CD4-positive, alpha-beta T cell treated with Interleukin-15 for 1 hour (primary cell): ENCODE results near the gene HYOU1.
"Not testable (repeated sequence)": the region's sequence is repeated elsewhere in the genome, so short reads cannot be mapped to it uniquely, and the experiment has no call there.

Experiments used
- DNase-seq: peaks from one replicate; pipeline ENCODE4 v3.0.0-alpha.2; 2020

HYOU1 gene

GRCh38 chr11:119018074-119018938 lies 38.7 kb downstream of the HYOU1 start, which contains the start of the genes RPS25 and TRAPPC4:
RPS25 (minus strand) TSS chr11:119018343; CDS start chr11:119018284, 59 bp downstream.
TRAPPC4 (plus strand) TSS chr11:119018766; CDS start chr11:119018796, 30 bp downstream.
- peak; percentile 95 for DNase-seq

- not testable (repeated sequence) for DNase-seq
Measured at GRCh38 chr11:119017377-119017776, 39.6 kb downstream of the HYOU1 start.

DNA sequence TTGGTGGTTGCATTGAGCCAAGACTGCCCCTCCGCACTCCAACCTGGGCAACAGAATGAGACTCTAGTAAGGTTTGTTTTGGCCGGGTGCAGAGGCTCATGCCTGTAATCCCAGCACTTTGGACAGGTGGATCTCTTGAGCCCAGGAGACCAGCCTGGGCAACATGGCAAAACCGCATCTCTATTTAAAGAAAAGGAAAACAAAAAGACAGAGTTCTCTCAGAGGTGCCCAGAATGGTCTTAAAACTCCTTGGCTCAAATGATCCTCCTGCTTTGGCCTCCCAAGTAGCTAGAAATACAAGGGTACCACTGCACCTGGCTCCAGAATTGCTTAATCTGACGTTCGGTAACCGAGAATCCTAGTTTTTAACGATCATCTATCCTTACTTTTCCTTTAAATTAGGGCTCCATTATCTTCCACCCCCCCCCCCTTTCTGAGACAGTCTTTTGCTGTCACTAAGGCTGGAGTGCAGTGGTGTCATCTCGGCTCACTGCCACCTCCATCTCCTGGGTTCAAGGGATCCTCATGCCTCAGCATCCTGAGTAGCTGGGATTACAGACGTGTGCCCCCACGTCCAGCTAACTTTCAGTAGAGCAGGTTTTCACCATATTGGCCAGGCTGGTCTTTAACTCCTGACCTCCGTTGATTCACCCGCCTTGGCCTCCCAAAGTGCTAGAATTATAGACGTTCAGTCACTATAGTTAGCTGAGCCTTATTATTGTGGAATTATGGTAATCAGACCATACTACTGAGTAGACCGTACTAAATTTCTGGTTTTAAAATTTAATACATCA lies 40.6 kb downstream of the HYOU1 start:
- no peak for DNase-seq

- DNase-seq: no peak
Measured at GRCh38 chr11:119015054-119015611, 41.9 kb downstream of the HYOU1 start.

DNA sequence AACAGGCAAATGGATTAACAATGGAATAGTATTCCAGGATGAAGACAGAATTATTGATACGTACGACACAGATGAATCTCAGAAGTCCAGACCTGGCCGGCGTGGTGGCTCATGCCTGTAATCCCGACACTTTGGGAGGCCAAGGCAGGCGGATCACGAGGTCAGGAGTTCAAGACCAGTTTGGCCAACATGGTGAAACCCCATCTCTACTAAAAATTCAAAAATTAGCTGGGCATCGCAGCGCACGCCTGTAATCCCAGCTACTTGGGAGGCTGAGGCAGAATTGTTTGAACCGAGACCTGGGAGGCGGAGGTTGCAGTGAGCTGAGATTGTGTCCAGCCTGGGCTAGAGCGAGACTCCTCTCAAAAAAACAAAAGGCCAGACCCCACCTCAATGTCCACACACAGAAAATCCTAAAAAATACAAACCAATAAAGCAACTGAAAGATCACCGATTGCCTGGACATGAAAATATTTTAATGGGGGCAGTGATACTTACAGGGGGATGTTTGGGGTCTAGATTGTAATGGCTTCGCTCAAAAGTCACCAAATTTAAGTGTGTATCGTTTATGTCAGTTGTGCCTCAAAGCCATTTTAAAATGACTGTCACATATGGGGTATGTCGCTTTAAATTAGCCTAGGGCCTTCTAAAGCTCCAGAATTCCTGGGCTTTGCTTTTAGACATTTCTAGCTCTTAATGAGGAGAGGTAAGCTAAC lies 42.6 kb downstream of the HYOU1 start:
- DNase-seq: no peak

- no peak for DNase-seq
Measured at GRCh38 chr11:119012629-119013170, 44.3 kb downstream of the HYOU1 start.

GRCh38 chr11:119011476-119012053 lies 45.4 kb downstream of the HYOU1 start:
- DNase-seq: no peak

DNA sequence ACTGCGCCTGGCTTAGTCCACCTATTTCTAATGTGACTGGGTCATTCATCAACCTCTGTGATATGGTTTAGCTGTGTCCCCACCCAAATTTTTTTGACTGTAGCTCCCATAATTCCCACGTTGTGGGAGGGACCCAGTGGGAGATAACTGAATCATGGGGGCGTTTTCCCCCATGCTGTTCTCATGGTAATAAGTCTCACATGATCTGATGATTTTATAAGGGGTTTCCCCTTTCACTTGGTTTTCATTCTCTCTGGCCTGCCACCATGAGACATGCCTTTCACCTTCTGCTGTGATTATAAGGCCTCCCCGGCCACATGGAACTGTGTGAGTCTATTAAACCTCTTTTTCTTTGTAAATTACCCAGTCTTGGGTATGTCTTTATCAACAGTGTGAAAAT lies 50.3 kb downstream of the HYOU1 start:
- no peak for DNase-seq

DNA sequence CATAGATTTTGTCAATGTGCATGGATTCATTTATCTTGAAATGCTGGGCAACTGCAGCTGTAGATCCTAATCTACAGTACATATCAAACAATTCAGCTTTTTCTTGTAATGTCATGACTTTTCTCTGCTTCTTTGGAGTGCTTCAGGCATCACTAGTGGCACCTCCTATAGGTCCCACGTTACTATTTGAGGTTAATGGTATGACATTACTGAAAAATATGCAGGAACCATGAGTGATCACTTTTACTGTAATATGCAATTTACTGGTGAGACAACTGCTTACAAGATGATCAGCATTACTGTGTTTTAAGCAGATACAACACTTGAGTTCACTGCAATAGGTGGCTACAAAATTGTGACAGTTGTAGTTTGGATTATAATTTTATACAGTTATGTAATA lies 56.1 kb downstream of the HYOU1 start:
- DNase-seq: no peak

DNA sequence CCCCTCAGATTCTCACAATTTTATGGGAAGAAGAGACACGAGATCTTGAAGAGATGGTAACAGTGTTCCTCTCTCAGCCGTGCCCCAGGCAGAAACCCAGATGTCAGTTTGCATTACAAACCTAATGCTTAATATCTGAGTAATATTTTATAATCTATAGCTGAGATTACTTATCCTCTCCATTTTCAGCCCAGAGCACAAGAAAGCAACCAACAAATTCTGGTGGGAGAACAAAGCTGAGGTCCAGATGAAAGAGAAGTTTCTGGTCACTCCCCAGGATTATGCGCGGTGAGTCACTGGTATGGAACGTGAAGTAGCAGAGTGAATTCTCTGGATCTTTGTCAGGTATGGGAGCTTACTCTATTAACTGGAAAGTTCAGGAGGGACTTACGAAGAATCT lies 58.2 kb downstream of the HYOU1 start:
- DNase-seq: no peak

DNA sequence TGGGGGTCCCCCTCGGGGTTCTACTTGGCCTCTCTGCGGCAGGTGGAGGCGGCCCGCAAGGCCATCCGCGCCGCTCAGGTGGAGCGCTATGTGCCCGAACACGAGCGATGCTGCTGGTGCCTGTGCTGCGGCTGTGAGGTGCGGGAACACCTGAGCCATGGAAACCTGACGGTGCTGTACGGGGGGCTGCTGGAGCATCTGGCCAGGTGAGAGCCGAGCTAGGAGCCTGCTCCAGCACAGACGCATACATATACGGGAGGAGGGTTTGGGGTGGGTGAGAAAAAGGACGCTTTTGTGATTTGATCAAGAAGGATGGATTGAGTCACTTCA lies 58.7 kb downstream of the HYOU1 start:
- no peak for DNase-seq

DNA sequence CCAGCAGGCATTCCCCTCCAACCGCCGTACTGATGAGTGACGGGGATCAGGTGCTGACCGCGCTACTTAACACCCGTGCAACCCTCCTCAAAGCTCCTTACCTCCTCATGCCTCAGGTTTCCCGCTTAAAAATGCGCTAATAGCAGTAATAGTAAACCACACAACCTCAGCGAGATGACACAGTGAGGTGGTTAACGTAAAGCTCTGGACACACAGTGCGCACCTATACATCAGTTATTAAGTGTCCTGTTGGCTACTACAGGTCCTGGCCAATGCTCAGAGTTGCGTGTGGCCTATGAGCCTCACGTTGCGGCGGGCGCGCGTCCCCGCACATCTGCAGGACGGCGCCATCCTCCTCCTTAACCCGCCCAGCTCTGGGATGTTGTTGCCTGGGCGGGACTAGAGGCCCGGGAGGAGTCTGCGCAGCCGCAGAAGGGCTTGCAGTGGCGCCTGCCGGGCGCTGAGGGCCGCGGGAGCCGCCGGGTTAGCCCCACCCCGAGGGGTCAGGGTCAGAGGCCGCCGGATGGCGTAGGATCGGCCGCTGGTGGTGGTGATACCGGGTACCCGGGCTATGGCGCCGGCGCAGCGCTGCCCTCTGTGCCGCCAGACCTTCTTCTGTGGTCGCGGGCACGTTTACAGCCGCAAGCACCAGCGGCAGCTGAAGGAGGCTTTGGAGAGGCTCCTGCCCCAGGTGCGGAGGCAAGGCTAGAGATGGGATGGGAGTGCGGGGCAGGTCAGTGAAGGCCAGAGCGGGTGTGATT lies 59.2 kb downstream of the HYOU1 start, which contains the start of gene CENATAC:
Gene CENATAC (plus strand): TSS at position 512 of the 761 bp plus-strand sequence. CDS start 60 bp downstream, at position 572.
- DNase-seq: peak; percentile 95

DNA sequence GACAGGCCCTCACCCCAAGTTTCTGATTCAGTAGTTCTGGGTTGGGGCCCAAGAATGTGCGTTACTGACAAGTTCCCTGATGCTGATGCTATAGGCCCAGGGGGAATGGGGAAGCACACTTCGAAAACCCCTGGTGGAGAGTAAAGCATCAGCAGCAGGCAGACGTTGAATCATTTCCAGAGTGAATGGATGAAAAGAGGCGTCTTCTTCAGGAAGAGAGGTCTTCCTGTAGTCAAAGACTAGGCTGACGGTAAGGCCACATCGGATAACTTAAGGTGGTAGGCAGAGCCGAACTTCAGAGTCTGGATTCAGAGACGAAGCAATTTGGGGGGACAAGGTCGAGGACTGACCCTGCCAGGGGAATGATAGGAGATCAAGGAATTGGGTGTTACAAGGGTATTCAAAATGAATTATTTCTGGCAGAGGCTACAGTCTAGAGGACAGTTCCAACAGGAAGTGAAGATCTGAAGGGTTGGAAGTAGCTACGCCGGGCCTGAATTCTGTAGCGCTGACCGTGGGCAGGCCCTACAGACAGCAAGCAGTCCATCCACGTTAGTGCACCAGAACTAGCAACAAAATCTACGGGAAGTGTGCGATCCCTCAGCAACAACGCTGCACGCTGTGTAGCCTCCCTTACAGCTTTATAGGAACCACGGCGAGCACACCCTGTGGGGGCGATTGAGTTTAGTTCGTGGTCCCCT lies 59.9 kb downstream of the HYOU1 start:
- DNase-seq: peak; percentile 30
